GM23338 (cell line): ENCODE data around the gene ATG2A. TPM values are rescaled to one million over a fixed set of nuclear protein-coding genes. Genes with fewer than 3 reads are reported as not detected.

Experiments
- ATAC-seq: fragments of 200-7000 bp; cut with Tn5 transposase; 3 replicates; pipeline ENCODE4 v1.9.1; 2020
- DNase-seq: peaks from one replicate; pipeline ENCODE4 v3.0.0-alpha.2; 2015; ENCODE audit warnings: low spot score
- H2AFZ ChIP-seq: fragments of 200-600 bp; sonication (generic); 2 replicates; pipeline ENCODE4 v1.8.0; 2016; ENCODE audit warnings: antibody characterized with exemption, mild to moderate bottlenecking, moderate library complexity
- H3F3A ChIP-seq: fragments of 200-600 bp; sonication (generic); replicated peaks from 2 replicates; pipeline ENCODE4 v1.8.0; 2017; ENCODE audit warnings: antibody characterized with exemption, mixed run types, low read depth
- H3K27ac ChIP-seq: fragments of 200-600 bp; sonication (generic); 2 replicates; pipeline ENCODE4 v1.6.1; 2016; ENCODE audit warnings: low read depth
- H3K27me3 ChIP-seq: fragments of 200-600 bp; sonication (generic); 2 replicates; pipeline ENCODE4 v1.8.0; 2016; ENCODE audit warnings: mild to moderate bottlenecking, mixed run types, moderate library complexity; ENCODE audit not compliant: insufficient read depth
- H3K36me3 ChIP-seq: fragments of 200-600 bp; sonication (generic); 2 replicates; pipeline ENCODE4 v1.8.0; 2016; ENCODE audit warnings: mild to moderate bottlenecking; ENCODE audit not compliant: insufficient read depth
- H3K4me1 ChIP-seq: fragments of 200-600 bp; sonication (generic); 2 replicates; pipeline ENCODE4 v1.8.0; 2016; ENCODE audit warnings: mild to moderate bottlenecking, moderate library complexity; ENCODE audit not compliant: insufficient read depth
- H3K4me2 ChIP-seq: fragments of 200-600 bp; sonication (generic); 2 replicates; pipeline ENCODE4 v1.7.1; 2017; ENCODE audit warnings: mixed run types
- H3K4me3 ChIP-seq: fragments of 200-600 bp; sonication (generic); 2 replicates; pipeline ENCODE4 v1.6.1; 2016; ENCODE audit warnings: mixed run types
- H3K79me2 ChIP-seq: fragments of 200-600 bp; sonication (generic); replicated peaks from 2 replicates; pipeline ENCODE4 v1.8.0; 2017; ENCODE audit warnings: mild to moderate bottlenecking; ENCODE audit not compliant: insufficient read depth
- H3K9me2 ChIP-seq: fragments of 200-600 bp; sonication (generic); 2 replicates; pipeline ENCODE4 v1.8.0; 2017; ENCODE audit not compliant: insufficient read depth
- H4K20me1 ChIP-seq: fragments of 200-600 bp; sonication (generic); replicated peaks from 2 replicates; pipeline ENCODE4 v1.8.0; 2017; ENCODE audit warnings: mild to moderate bottlenecking; ENCODE audit not compliant: insufficient read depth
- H3K27ac Mint-ChIP-seq: 2 replicates; pipeline ENCODE4 v1.8.0; 2020; ENCODE audit warnings: inconsistent platforms, mild to moderate bottlenecking, moderate library complexity, mixed read lengths
- H3K27me3 Mint-ChIP-seq: 3 replicates; pipeline ENCODE4 v1.8.0; 2022; ENCODE audit warnings: low read depth, mild to moderate bottlenecking, moderate library complexity, mixed read lengths, inconsistent platforms; ENCODE audit not compliant: insufficient read depth, poor library complexity
- H3K36me3 Mint-ChIP-seq: 3 replicates; pipeline ENCODE4 v1.8.0; 2021; ENCODE audit warnings: low read depth, mild to moderate bottlenecking, inconsistent platforms, moderate library complexity, mixed read lengths
- H3K4me1 Mint-ChIP-seq: 3 replicates; pipeline ENCODE4 v1.8.0; 2020; ENCODE audit warnings: mild to moderate bottlenecking, inconsistent platforms, mixed read lengths
- H3K4me3 Mint-ChIP-seq: 3 replicates; pipeline ENCODE4 v1.8.0; 2021; ENCODE audit warnings: moderate library complexity, mild to moderate bottlenecking, inconsistent platforms, mixed read lengths
- H3K9me3 Mint-ChIP-seq: 3 replicates; pipeline ENCODE4 v1.8.0; 2020; ENCODE audit warnings: moderate library complexity, mild to moderate bottlenecking, inconsistent platforms, mixed read lengths
- CREB1 ChIP-seq: fragments of 250-450 bp; sonication (Bioruptor Pico); IDR thresholded peaks from 2 replicates; pipeline ENCODE4 v1.5.0; 2020; ENCODE audit warnings: low read depth, mild to moderate bottlenecking, moderate library complexity
- EZH2 ChIP-seq: fragments of 200-600 bp; sonication (generic); IDR thresholded peaks from one replicate; pipeline ENCODE4 v1.8.0; 2017; ENCODE audit warnings: antibody characterized with exemption, mild to moderate bottlenecking, low read depth; ENCODE audit not compliant: unreplicated experiment
- EZH2phosphoT487 ChIP-seq: fragments of 200-600 bp; sonication (generic); IDR thresholded peaks from one replicate; pipeline ENCODE4 v1.8.1; 2018; ENCODE audit warnings: antibody characterized with exemption; ENCODE audit not compliant: unreplicated experiment
- JUNB ChIP-seq: IDR thresholded peaks from one replicate; pipeline ENCODE4 v1.6.1; 2016; ENCODE audit warnings: antibody characterized with exemption; ENCODE audit not compliant: unreplicated experiment
- NANOG ChIP-seq: IDR thresholded peaks from 2 replicates; pipeline ENCODE4 v1.6.1; 2016; ENCODE audit warnings: antibody characterized with exemption, borderline replicate concordance
- POLR2AphosphoS5 ChIP-seq: IDR thresholded peaks from 2 replicates; pipeline ENCODE4 v1.6.1; 2016; ENCODE audit warnings: antibody characterized with exemption, low read depth
- ZNF114 ChIP-seq: fragments of 250-450 bp; sonication (Bioruptor Pico); IDR thresholded peaks from 2 replicates; pipeline ENCODE4 v1.5.0; 2020; ENCODE audit warnings: mild to moderate bottlenecking, moderate library complexity
- ZNF331 ChIP-seq: fragments of 250-450 bp; sonication (Bioruptor Pico); IDR thresholded peaks from 2 replicates; pipeline ENCODE4 v1.5.0; 2020; ENCODE audit warnings: low read depth, mild to moderate bottlenecking, moderate library complexity
- polyA plus RNA-seq: library from polyadenylated mRNA; unstranded; fragments of >200 nt; fragmentation: Nextera tagmentation; extraction: Ambion mirVana; gene quantifications from 2 replicates; pipeline ENCODE4 v1.2.1, GENCODE V29; 2016
- total RNA-seq: library from RNA; depleted of rRNA; stranded (reverse); fragments of >200 nt; shearing (Covaris generic); gene quantifications from 2 replicates; pipeline ENCODE4 v1.2.3, GENCODE V29; 2014
- TF ChIP-seq, protein P1 (sequence below), 2 experiments: fragments of 200-600 bp in 1 of 2; sonication (generic) in 1 of 2; conservative IDR thresholded peaks; 2 replicates each; pipeline versions ENCODE4 v1.5.1 to v1.6.1; 2016 to 2017; ENCODE audit warnings: antibody characterized with exemption in 2 of 2, low read depth in 2 of 2, mild to moderate bottlenecking in 2 of 2, moderate library complexity in 1 of 2
- TF ChIP-seq, protein P2 (sequence below): IDR thresholded peaks from one replicate; pipeline ENCODE4 v1.6.1; 2018; ENCODE audit warnings: antibody characterized with exemption; ENCODE audit not compliant: unreplicated experiment
- TF ChIP-seq, protein P3 (sequence below): fragments of 250-450 bp; sonication (Bioruptor Pico); IDR thresholded peaks from 2 replicates; pipeline ENCODE4 v1.5.0; 2020; ENCODE audit warnings: mild to moderate bottlenecking, moderate library complexity
- TF ChIP-seq, protein P4 (sequence below): IDR thresholded peaks from 2 replicates; pipeline ENCODE4 v1.6.1; 2016; ENCODE audit warnings: antibody characterized with exemption

Gene ATG2A
- total and polyA plus RNA-seq, 2 experiments from 2014 or later = 8.7 to 31.7 TPM

DNA sequence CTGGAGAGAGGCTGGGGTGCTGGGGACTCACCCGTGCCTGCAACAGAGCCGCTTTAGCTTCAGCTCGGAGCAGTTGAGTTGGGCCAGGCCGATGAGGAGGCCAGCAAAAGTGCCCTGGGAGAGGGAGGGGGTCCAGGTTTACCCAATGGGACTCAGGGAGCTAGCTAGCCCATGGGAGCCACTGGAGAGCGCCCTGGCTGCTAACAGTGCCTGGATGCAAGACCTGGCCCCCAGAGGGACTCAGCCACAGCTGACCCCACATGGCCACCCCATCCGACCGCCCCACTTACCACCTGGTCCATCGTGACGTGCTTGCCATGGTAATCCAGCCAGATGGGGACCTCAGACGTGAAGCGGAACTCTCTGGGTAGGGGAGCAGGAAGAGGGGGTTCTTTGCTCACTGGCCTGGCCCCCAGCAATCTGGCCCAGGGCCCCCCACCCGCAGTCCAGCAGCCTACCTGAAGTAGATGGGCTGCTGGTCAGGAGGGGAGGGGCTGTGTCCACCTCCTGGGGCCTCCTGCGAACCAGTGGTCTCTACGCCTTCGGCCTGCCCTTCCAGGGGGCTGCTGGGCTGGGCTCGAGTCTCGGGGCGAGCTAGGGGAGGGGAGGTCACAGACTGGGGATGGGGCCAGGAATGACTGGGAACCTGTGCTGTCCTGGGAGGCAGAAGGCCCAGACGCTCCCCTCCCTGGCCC lies 19.5 kb downstream of the ATG2A start:
- DNase-seq (no peak), ATAC-seq (no peak)
- Histone ChIP-seq H3F3A (no peaks in the 10 kb centered on the region), H3K36me3 (no peaks in the 10 kb centered on the region), H3K9me2 (no peaks in the 10 kb centered on the region), H3K4me1 (no peaks in the 10 kb centered on the region), H2AFZ (no peak overlapping the region), H3K4me2 (no peak overlapping the region), H4K20me1 (no peaks in the 10 kb centered on the region), H3K27ac (no peak overlapping the region), H3K4me3 (no peak overlapping the region), H3K27me3 (no peaks in the 10 kb centered on the region), H3K79me2 (no peaks in the 10 kb centered on the region)
- Mint-ChIP-seq H3K36me3 (no peaks in the 10 kb centered on the region), H3K27ac (no peak overlapping the region), H3K4me3 (no peak overlapping the region), H3K9me3 (no peaks in the 10 kb centered on the region), H3K4me1 (peaks cover 5% of the 10 kb centered on the region; the same call in 2 of the 3 replicates), H3K27me3 (peaks cover 18% of the 10 kb centered on the region)
- TF ChIP-seq POLR2AphosphoS5 = no peak
- no peak for TF ChIP-seq EZH2phosphoT487
- TF ChIP-seq CREB1 (CRISPR knock-in tag) = no peak
- TF ChIP-seq, protein P1, sequence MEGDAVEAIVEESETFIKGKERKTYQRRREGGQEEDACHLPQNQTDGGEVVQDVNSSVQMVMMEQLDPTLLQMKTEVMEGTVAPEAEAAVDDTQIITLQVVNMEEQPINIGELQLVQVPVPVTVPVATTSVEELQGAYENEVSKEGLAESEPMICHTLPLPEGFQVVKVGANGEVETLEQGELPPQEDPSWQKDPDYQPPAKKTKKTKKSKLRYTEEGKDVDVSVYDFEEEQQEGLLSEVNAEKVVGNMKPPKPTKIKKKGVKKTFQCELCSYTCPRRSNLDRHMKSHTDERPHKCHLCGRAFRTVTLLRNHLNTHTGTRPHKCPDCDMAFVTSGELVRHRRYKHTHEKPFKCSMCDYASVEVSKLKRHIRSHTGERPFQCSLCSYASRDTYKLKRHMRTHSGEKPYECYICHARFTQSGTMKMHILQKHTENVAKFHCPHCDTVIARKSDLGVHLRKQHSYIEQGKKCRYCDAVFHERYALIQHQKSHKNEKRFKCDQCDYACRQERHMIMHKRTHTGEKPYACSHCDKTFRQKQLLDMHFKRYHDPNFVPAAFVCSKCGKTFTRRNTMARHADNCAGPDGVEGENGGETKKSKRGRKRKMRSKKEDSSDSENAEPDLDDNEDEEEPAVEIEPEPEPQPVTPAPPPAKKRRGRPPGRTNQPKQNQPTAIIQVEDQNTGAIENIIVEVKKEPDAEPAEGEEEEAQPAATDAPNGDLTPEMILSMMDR (conservative IDR thresholded peaks at IDR 0.05; ENCODE audit: low read depth in 2 of 2) = no peak
- no peak for TF ChIP-seq EZH2
- no peak for TF ChIP-seq ZNF114 (CRISPR knock-in tag)
- TF ChIP-seq, protein P2, sequence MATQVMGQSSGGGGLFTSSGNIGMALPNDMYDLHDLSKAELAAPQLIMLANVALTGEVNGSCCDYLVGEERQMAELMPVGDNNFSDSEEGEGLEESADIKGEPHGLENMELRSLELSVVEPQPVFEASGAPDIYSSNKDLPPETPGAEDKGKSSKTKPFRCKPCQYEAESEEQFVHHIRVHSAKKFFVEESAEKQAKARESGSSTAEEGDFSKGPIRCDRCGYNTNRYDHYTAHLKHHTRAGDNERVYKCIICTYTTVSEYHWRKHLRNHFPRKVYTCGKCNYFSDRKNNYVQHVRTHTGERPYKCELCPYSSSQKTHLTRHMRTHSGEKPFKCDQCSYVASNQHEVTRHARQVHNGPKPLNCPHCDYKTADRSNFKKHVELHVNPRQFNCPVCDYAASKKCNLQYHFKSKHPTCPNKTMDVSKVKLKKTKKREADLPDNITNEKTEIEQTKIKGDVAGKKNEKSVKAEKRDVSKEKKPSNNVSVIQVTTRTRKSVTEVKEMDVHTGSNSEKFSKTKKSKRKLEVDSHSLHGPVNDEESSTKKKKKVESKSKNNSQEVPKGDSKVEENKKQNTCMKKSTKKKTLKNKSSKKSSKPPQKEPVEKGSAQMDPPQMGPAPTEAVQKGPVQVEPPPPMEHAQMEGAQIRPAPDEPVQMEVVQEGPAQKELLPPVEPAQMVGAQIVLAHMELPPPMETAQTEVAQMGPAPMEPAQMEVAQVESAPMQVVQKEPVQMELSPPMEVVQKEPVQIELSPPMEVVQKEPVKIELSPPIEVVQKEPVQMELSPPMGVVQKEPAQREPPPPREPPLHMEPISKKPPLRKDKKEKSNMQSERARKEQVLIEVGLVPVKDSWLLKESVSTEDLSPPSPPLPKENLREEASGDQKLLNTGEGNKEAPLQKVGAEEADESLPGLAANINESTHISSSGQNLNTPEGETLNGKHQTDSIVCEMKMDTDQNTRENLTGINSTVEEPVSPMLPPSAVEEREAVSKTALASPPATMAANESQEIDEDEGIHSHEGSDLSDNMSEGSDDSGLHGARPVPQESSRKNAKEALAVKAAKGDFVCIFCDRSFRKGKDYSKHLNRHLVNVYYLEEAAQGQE = no peak
- TF ChIP-seq, protein P3, sequence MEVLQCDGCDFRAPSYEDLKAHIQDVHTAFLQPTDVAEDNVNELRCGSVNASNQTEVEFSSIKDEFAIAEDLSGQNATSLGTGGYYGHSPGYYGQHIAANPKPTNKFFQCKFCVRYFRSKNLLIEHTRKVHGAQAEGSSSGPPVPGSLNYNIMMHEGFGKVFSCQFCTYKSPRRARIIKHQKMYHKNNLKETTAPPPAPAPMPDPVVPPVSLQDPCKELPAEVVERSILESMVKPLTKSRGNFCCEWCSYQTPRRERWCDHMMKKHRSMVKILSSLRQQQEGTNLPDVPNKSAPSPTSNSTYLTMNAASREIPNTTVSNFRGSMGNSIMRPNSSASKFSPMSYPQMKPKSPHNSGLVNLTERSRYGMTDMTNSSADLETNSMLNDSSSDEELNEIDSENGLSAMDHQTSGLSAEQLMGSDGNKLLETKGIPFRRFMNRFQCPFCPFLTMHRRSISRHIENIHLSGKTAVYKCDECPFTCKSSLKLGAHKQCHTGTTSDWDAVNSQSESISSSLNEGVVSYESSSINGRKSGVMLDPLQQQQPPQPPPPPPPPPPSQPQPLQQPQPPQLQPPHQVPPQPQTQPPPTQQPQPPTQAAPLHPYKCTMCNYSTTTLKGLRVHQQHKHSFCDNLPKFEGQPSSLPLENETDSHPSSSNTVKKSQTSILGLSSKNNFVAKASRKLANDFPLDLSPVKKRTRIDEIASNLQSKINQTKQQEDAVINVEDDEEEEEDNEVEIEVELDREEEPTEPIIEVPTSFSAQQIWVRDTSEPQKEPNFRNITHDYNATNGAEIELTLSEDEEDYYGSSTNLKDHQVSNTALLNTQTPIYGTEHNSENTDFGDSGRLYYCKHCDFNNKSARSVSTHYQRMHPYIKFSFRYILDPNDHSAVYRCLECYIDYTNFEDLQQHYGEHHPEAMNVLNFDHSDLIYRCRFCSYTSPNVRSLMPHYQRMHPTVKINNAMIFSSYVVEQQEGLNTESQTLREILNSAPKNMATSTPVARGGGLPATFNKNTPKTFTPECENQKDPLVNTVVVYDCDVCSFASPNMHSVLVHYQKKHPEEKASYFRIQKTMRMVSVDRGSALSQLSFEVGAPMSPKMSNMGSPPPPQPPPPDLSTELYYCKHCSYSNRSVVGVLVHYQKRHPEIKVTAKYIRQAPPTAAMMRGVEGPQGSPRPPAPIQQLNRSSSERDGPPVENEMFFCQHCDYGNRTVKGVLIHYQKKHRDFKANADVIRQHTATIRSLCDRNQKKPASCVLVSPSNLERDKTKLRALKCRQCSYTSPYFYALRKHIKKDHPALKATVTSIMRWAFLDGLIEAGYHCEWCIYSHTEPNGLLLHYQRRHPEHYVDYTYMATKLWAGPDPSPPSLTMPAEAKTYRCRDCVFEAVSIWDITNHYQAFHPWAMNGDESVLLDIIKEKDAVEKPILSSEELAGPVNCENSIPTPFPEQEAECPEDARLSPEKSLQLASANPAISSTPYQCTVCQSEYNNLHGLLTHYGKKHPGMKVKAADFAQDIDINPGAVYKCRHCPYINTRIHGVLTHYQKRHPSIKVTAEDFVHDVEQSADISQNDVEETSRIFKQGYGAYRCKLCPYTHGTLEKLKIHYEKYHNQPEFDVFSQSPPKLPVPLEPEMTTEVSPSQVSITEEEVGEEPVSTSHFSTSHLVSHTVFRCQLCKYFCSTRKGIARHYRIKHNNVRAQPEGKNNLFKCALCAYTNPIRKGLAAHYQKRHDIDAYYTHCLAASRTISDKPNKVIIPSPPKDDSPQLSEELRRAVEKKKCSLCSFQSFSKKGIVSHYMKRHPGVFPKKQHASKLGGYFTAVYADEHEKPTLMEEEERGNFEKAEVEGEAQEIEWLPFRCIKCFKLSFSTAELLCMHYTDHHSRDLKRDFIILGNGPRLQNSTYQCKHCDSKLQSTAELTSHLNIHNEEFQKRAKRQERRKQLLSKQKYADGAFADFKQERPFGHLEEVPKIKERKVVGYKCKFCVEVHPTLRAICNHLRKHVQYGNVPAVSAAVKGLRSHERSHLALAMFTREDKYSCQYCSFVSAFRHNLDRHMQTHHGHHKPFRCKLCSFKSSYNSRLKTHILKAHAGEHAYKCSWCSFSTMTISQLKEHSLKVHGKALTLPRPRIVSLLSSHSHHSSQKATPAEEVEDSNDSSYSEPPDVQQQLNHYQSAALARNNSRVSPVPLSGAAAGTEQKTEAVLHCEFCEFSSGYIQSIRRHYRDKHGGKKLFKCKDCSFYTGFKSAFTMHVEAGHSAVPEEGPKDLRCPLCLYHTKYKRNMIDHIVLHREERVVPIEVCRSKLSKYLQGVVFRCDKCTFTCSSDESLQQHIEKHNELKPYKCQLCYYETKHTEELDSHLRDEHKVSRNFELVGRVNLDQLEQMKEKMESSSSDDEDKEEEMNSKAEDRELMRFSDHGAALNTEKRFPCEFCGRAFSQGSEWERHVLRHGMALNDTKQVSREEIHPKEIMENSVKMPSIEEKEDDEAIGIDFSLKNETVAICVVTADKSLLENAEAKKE (CRISPR knock-in tag) = no peak
- TF ChIP-seq ZNF331 (CRISPR knock-in tag) = no peak
- no peak for TF ChIP-seq JUNB
- TF ChIP-seq NANOG = no peak
- TF ChIP-seq, protein P4, sequence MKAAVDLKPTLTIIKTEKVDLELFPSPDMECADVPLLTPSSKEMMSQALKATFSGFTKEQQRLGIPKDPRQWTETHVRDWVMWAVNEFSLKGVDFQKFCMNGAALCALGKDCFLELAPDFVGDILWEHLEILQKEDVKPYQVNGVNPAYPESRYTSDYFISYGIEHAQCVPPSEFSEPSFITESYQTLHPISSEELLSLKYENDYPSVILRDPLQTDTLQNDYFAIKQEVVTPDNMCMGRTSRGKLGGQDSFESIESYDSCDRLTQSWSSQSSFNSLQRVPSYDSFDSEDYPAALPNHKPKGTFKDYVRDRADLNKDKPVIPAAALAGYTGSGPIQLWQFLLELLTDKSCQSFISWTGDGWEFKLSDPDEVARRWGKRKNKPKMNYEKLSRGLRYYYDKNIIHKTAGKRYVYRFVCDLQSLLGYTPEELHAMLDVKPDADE = no peak
